OCI-LY7 (cell line): ENCODE measurements around the gene RPS14.

Experiments
- EZH2phosphoT487 ChIP-seq: fragments of 200-600 bp; sonication (generic); IDR thresholded peaks from 2 replicates; pipeline ENCODE4 v1.6.1; 2018; ENCODE audit warnings: low read depth, borderline replicate concordance, mild to moderate bottlenecking, mixed run types, antibody characterized with exemption, low read length, moderate library complexity, mixed read lengths
- TF ChIP-seq, protein P1 (sequence below): fragments of 200-600 bp; sonication (generic); conservative IDR thresholded peaks from 2 replicates; pipeline ENCODE4 v1.5.1; 2014; ENCODE audit warnings: mild to moderate bottlenecking, antibody characterized with exemption, low read length, moderate library complexity, mixed read lengths

- TF ChIP-seq, protein P1, sequence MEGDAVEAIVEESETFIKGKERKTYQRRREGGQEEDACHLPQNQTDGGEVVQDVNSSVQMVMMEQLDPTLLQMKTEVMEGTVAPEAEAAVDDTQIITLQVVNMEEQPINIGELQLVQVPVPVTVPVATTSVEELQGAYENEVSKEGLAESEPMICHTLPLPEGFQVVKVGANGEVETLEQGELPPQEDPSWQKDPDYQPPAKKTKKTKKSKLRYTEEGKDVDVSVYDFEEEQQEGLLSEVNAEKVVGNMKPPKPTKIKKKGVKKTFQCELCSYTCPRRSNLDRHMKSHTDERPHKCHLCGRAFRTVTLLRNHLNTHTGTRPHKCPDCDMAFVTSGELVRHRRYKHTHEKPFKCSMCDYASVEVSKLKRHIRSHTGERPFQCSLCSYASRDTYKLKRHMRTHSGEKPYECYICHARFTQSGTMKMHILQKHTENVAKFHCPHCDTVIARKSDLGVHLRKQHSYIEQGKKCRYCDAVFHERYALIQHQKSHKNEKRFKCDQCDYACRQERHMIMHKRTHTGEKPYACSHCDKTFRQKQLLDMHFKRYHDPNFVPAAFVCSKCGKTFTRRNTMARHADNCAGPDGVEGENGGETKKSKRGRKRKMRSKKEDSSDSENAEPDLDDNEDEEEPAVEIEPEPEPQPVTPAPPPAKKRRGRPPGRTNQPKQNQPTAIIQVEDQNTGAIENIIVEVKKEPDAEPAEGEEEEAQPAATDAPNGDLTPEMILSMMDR: no peak
- no peak for TF ChIP-seq EZH2phosphoT487
These were observed 47.9 kb downstream of the RPS14 start for GRCh38 chr5:150401376-150402228.
